SK-N-SH treated with all-trans-retinoic acid at 6 μM for 48 hours (cell line): ENCODE data around the gene TAS2R14.

ENCODE experiments used
- ATAC-seq: fragments of 200-7000 bp; cut with Tn5 transposase; 3 replicates; pipeline ENCODE4 v1.9.1; 2020; ENCODE audit warnings: mild to moderate bottlenecking, moderate library complexity
- ARNTL ChIP-seq: fragments of 450-650 bp; formaldehyde crosslinking; IDR thresholded peaks from 2 replicates; pipeline ENCODE4 v1.5.0; 2020; ENCODE audit warnings: low read depth, mild to moderate bottlenecking, moderate library complexity, borderline replicate concordance
- CSDC2 ChIP-seq: fragments of 250-450 bp; sonication (Bioruptor Pico); IDR thresholded peaks from 2 replicates; pipeline ENCODE4 v1.5.0; 2020; ENCODE audit warnings: mild to moderate bottlenecking, moderate library complexity
- GLIS3 ChIP-seq: fragments of 250-450 bp; sonication (Bioruptor Pico); IDR thresholded peaks from 2 replicates; pipeline ENCODE4 v1.5.0; 2020; ENCODE audit warnings: mild to moderate bottlenecking, moderate library complexity
- OSR1 ChIP-seq: fragments of 250-450 bp; sonication (Bioruptor Pico); IDR thresholded peaks from 2 replicates; pipeline ENCODE4 v1.8.0; 2022; ENCODE audit warnings: moderate library complexity, mild to moderate bottlenecking, inconsistent platforms
- RARB ChIP-seq: fragments of 250-450 bp; sonication (Bioruptor Pico); IDR thresholded peaks from 2 replicates; pipeline ENCODE4 v1.8.0; 2021; ENCODE audit warnings: mild to moderate bottlenecking, moderate library complexity
- SNAI2 ChIP-seq: fragments of 250-450 bp; sonication (Bioruptor Pico); IDR thresholded peaks from 2 replicates; pipeline ENCODE4 v1.5.0; 2020; ENCODE audit warnings: mild to moderate bottlenecking, moderate library complexity
- TCF4 ChIP-seq: fragments of 250-450 bp; sonication (Bioruptor Pico); IDR thresholded peaks from 2 replicates; pipeline ENCODE4 v1.8.0; 2021; ENCODE audit warnings: mild to moderate bottlenecking, moderate library complexity, borderline replicate concordance
- TOX ChIP-seq: fragments of 250-450 bp; sonication (Bioruptor Pico); IDR thresholded peaks from 2 replicates; pipeline ENCODE4 v1.8.0; 2021; ENCODE audit warnings: mild to moderate bottlenecking, moderate library complexity, borderline replicate concordance
- ZC3H10 ChIP-seq: fragments of 250-450 bp; sonication (Bioruptor Pico); IDR thresholded peaks from 2 replicates; pipeline ENCODE4 v1.5.1; 2021; ENCODE audit warnings: mild to moderate bottlenecking, moderate library complexity
- ZFP3 ChIP-seq: fragments of 250-450 bp; sonication (Bioruptor Pico); IDR thresholded peaks from 2 replicates; pipeline ENCODE4 v1.5.0; 2020; ENCODE audit warnings: mild to moderate bottlenecking, moderate library complexity
- ZFP30 ChIP-seq: fragments of 450-650 bp; formaldehyde crosslinking; IDR thresholded peaks from 2 replicates; pipeline ENCODE4 v1.5.0; 2022; ENCODE audit warnings: mild to moderate bottlenecking, moderate library complexity
- ZNF70 ChIP-seq: fragments of 450-650 bp; formaldehyde crosslinking; IDR thresholded peaks from 2 replicates; pipeline ENCODE4 v1.5.0; 2020; ENCODE audit warnings: mild to moderate bottlenecking, moderate library complexity
- TF ChIP-seq, protein P1 (sequence below): fragments of 250-450 bp; sonication (Bioruptor Pico); IDR thresholded peaks from 2 replicates; pipeline ENCODE4 v1.8.0; 2020; ENCODE audit warnings: mild to moderate bottlenecking, moderate library complexity, borderline replicate concordance
- TF ChIP-seq, protein P2 (sequence below): fragments of 250-450 bp; sonication (Bioruptor Pico); IDR thresholded peaks from 2 replicates; pipeline ENCODE4 v1.5.1; 2020; ENCODE audit warnings: low read depth, mild to moderate bottlenecking, moderate library complexity
- TF ChIP-seq, protein P3 (sequence below): fragments of 250-450 bp; sonication (Bioruptor Pico); IDR thresholded peaks from 2 replicates; pipeline ENCODE4 v1.5.0; 2020; ENCODE audit warnings: mild to moderate bottlenecking, moderate library complexity

Gene TAS2R14, protein sequence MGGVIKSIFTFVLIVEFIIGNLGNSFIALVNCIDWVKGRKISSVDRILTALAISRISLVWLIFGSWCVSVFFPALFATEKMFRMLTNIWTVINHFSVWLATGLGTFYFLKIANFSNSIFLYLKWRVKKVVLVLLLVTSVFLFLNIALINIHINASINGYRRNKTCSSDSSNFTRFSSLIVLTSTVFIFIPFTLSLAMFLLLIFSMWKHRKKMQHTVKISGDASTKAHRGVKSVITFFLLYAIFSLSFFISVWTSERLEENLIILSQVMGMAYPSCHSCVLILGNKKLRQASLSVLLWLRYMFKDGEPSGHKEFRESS

DNA sequence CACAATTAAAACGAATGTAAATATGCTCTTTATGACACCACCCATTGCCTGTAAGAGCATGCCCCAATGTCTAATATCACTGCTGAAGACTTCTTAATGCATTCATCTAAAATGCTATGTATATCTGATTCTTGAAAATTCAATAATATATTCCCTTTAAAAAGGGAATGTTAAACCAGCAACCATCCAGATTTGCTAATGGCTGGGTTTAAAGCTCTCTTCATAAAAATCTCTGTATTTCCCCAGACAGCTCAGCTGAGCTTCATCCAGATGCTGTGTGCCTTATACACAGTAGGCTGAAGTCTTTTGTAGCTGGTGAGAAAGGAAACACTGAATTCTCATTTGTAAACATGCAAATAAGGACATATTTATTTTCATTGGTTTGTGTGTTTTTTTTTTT is at the start of gene TAS2R14:
Gene TAS2R14 (minus strand): TSS at position 101 of the 400 bp plus-strand sequence. CDS start 56 bp downstream, at position 45.
- no peak for ATAC-seq
- no peak for TF ChIP-seq TCF4 (CRISPR knock-in tag)
- no peak for TF ChIP-seq TOX (CRISPR knock-in tag)
- TF ChIP-seq, protein P1, sequence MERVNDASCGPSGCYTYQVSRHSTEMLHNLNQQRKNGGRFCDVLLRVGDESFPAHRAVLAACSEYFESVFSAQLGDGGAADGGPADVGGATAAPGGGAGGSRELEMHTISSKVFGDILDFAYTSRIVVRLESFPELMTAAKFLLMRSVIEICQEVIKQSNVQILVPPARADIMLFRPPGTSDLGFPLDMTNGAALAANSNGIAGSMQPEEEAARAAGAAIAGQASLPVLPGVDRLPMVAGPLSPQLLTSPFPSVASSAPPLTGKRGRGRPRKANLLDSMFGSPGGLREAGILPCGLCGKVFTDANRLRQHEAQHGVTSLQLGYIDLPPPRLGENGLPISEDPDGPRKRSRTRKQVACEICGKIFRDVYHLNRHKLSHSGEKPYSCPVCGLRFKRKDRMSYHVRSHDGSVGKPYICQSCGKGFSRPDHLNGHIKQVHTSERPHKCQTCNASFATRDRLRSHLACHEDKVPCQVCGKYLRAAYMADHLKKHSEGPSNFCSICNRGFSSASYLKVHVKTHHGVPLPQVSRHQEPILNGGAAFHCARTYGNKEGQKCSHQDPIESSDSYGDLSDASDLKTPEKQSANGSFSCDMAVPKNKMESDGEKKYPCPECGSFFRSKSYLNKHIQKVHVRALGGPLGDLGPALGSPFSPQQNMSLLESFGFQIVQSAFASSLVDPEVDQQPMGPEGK (CRISPR knock-in tag): no peak
- TF ChIP-seq RARB (CRISPR knock-in tag): no peak
- TF ChIP-seq, protein P2, sequence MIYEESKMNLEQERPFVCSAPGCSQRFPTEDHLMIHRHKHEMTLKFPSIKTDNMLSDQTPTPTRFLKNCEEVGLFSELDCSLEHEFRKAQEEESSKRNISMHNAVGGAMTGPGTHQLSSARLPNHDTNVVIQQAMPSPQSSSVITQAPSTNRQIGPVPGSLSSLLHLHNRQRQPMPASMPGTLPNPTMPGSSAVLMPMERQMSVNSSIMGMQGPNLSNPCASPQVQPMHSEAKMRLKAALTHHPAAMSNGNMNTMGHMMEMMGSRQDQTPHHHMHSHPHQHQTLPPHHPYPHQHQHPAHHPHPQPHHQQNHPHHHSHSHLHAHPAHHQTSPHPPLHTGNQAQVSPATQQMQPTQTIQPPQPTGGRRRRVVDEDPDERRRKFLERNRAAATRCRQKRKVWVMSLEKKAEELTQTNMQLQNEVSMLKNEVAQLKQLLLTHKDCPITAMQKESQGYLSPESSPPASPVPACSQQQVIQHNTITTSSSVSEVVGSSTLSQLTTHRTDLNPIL (CRISPR knock-in tag): no peak
- TF ChIP-seq SNAI2 (CRISPR knock-in tag): no peak
- TF ChIP-seq, protein P3, sequence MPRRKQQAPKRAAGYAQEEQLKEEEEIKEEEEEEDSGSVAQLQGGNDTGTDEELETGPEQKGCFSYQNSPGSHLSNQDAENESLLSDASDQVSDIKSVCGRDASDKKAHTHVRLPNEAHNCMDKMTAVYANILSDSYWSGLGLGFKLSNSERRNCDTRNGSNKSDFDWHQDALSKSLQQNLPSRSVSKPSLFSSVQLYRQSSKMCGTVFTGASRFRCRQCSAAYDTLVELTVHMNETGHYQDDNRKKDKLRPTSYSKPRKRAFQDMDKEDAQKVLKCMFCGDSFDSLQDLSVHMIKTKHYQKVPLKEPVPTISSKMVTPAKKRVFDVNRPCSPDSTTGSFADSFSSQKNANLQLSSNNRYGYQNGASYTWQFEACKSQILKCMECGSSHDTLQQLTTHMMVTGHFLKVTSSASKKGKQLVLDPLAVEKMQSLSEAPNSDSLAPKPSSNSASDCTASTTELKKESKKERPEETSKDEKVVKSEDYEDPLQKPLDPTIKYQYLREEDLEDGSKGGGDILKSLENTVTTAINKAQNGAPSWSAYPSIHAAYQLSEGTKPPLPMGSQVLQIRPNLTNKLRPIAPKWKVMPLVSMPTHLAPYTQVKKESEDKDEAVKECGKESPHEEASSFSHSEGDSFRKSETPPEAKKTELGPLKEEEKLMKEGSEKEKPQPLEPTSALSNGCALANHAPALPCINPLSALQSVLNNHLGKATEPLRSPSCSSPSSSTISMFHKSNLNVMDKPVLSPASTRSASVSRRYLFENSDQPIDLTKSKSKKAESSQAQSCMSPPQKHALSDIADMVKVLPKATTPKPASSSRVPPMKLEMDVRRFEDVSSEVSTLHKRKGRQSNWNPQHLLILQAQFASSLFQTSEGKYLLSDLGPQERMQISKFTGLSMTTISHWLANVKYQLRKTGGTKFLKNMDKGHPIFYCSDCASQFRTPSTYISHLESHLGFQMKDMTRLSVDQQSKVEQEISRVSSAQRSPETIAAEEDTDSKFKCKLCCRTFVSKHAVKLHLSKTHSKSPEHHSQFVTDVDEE (CRISPR knock-in tag): no peak

DNA sequence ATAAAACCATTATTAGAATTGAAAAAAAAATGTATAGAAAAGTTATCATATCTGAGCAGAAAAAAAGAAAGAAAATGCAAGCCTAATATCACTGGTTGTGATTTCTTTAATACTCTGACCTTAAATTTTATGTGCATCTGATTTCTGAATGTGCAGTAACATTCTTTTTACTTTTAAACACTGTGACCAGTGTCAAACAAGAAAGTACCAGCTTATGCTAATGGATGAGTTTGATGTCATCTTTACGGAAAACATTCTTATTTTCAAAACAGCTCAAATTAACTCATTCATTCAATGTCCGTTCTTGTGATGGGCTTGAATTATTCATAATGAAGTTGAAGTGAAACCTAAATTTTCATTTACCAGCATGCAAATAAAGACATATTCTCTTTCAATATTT is 47.7 kb upstream of the TAS2R14 start, which contains the start of gene TAS2R50:
Gene TAS2R50 (minus strand): TSS at position 101 of the 400 bp plus-strand sequence. CDS start 52 bp downstream, at position 49.
- TF ChIP-seq, protein P2 (CRISPR knock-in tag): no peak
- TF ChIP-seq, protein P3 (CRISPR knock-in tag): no peak
- TF ChIP-seq TCF4 (CRISPR knock-in tag) (no peak), ZNF70 (CRISPR knock-in tag) (no peak)
- ATAC-seq: no peak

DNA sequence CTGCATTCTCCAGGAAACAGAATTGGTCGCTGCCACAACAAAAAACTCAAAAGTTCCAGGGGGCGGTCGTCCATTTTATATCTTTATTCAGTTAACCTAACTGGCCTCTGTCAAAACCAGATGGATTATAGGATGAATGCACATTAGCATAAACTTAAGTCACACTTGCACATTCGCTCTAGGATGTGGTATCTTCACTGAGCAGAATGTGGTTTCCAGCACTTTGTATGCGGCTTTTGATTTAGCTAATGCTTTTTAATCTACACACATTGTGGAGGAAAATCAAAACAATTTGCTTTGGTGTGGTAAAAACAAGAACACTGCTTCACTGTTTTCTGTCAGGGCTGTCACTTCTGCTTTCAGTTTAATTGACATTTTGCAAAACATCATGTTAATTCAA is 43.2 kb upstream of the TAS2R14 start:
- ATAC-seq: no peak
- TF ChIP-seq, protein P3 (CRISPR knock-in tag): no peak
- no peak for TF ChIP-seq CSDC2 (CRISPR knock-in tag)
- no peak for TF ChIP-seq ZC3H10 (CRISPR knock-in tag)

DNA sequence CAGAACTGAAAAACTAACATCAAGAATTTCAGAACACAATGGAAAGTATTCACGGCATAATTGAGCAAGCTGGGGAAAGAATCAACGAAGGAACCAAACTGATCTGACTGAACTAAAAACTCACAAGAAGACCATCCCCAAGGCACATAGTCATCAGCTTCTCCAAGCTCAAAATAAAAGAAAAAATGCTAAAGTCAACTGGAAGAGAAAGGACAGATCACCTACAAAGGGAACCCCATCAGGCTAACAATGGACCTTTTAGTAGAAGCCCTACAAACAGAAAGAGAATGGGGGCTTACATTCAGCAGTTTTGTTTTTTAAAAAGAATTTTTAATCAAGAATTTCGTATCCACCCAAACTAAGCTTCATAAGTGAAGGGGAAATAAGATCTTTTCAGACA is 35.9 kb upstream of the TAS2R14 start:
- ATAC-seq: no peak
- TF ChIP-seq, protein P2 (CRISPR knock-in tag): no peak
- TF ChIP-seq GLIS3 (no peak), ZC3H10 (CRISPR knock-in tag) (no peak), ZNF70 (CRISPR knock-in tag) (no peak), TCF4 (CRISPR knock-in tag) (no peak), ZFP30 (CRISPR knock-in tag) (no peak), TOX (CRISPR knock-in tag) (no peak), ARNTL (CRISPR knock-in tag) (no peak), OSR1 (CRISPR knock-in tag) (no peak), ZFP3 (CRISPR knock-in tag) (no peak), RARB (CRISPR knock-in tag) (no peak)
- TF ChIP-seq, protein P1 (CRISPR knock-in tag): no peak
